GM19397 (cell line): ENCODE data around the gene TNNI2.

Experiments used
- ATAC-seq: cut with Tn5 transposase; IDR thresholded peaks from one replicate; pipeline ENCODE4 v1.9.1; 2021; ENCODE audit warnings: mild to moderate bottlenecking, moderate library complexity; ENCODE audit not compliant: unreplicated experiment

The TNNI2 gene

GRCh38 chr11:1832211-1832919 is 6.4 kb upstream of the TNNI2 start:
- no peak for ATAC-seq

GRCh38 chr11:1832920-1833295 is 5.9 kb upstream of the TNNI2 start:
- no peak for ATAC-seq

GRCh38 chr11:1834062-1834610 is 4.6 kb upstream of the TNNI2 start:
- ATAC-seq = no peak

- no peak for ATAC-seq
These were observed 3.8 kb upstream of the TNNI2 start, which contains the start of gene SYT8 for GRCh38 chr11:1834779-1835670. Gene SYT8, plus strand, starts transcription at chr11:1834990. Its CDS starts 116 bp downstream, at chr11:1835106.

GRCh38 chr11:1835671-1836010 is 3.1 kb upstream of the TNNI2 start:
- ATAC-seq = no peak

- no peak for ATAC-seq
These were observed 2.5 kb upstream of the TNNI2 start for GRCh38 chr11:1836011-1836945.

- peak; percentile 52 for ATAC-seq
These were observed 1.4 kb upstream of the TNNI2 start for GRCh38 chr11:1837171-1838076.

- ATAC-seq = no peak
These were observed 730 bp upstream of the TNNI2 start for GRCh38 chr11:1838077-1838425.

- ATAC-seq = no peak
These were observed 583 bp downstream of the TNNI2 start for GRCh38 chr11:1839204-1839923.

- ATAC-seq = no peak
These were observed 1.4 kb downstream of the TNNI2 start for GRCh38 chr11:1839924-1840779.

- ATAC-seq = no peak
These were observed 2.1 kb downstream of the TNNI2 start for GRCh38 chr11:1840780-1841480.

- ATAC-seq = no peak
These were observed 2.8 kb downstream of the TNNI2 start for GRCh38 chr11:1841511-1842148.

- no peak for ATAC-seq
These were observed 3.6 kb downstream of the TNNI2 start for GRCh38 chr11:1842149-1843097.

GRCh38 chr11:1843098-1843473 is 4.3 kb downstream of the TNNI2 start:
- no peak for ATAC-seq

GRCh38 chr11:1843796-1844195 is 5.0 kb downstream of the TNNI2 start:
- ATAC-seq = no peak
